ENCODE measurements around the gene NUPR1.

- no peak for TF ChIP-seq CTCF (IDR thresholded peaks at IDR 0.05)
- TF ChIP-seq POLR2A (IDR thresholded peaks at IDR 0.05) = no peak
Observed at GRCh38 chr16:28511801-28512789, 26.7 kb downstream of the NUPR1 start.
